ENCODE measurements around the gene CDH18.

CDH18 gene

GRCh38 chr5:19676895-19677294 lies 311.1 kb downstream of the CDH18 start:
- H2AFZ ChIP-seq (ENCODE audit: low read depth, low read length) = no peak overlapping the region
- no peak for ATAC-seq (ENCODE audit: insufficient read depth, low read depth)
- no peak for TF ChIP-seq CTCF (IDR thresholded peaks at IDR 0.05; ENCODE audit: borderline replicate concordance, extremely low read depth, low read length, poor library complexity, severe bottlenecking)

DNA sequence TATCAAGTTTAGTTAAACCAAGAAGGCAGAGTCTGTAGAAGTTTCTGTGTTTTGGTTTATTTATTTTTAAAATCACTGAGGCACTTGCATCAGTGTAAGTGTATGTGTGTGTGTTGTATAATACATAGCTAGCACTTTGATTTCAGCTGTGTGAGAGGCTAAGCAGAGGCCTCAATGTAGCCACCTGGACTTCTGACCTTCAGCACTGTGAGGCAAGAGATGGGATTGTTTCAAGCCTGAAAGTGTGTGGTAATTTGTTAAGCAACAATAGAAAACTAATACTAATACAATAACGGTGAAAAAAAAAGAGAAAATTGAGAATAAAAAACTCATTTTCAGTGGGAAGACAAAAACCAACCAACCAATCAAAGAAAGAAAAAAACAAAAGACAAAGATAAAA lies 327.3 kb downstream of the CDH18 start:
- no peak for ATAC-seq (ENCODE audit: insufficient read depth, low read depth)
- Histone ChIP-seq H3K4me3 (ENCODE audit: low read depth in 1 of 2, low read length in 2 of 2) (no peak overlapping the region), H3K27me3 (ENCODE audit: insufficient read depth, low read length, poor library complexity) (no peaks in the 10 kb centered on the region), H2AFZ (ENCODE audit: low read depth, low read length) (no peak overlapping the region), H3K4me2 (ENCODE audit: insufficient read depth, low read length) (no peak overlapping the region), H3K79me2 (ENCODE audit: insufficient read depth, low read length) (no peaks in the 10 kb centered on the region), H3K36me3 (ENCODE audit: insufficient read depth, low read length) (no peaks in the 10 kb centered on the region), H3K9me3 (ENCODE audit: insufficient read depth, low read length, severe bottlenecking) (no peaks in the 10 kb centered on the region), H3K9ac (ENCODE audit: low read depth, low read length) (no peak overlapping the region), H4K20me1 (ENCODE audit: insufficient read depth, low read length) (no peaks in the 10 kb centered on the region), H3K4me1 (ENCODE audit: insufficient read depth, low read length) (no peaks in the 10 kb centered on the region), H3K27ac (ENCODE audit: low read length) (no peak overlapping the region)
- TF ChIP-seq EZH2 (IDR thresholded peaks at IDR 0.05; ENCODE audit: borderline replicate concordance, low read depth, low read length, severe bottlenecking) (no peak), CTCF (IDR thresholded peaks at IDR 0.05; ENCODE audit: borderline replicate concordance, extremely low read depth, low read length, poor library complexity, severe bottlenecking) (no peak)
- no peak for DNase-seq

More at GRCh38 chr5:19676895-19677294, 311.1 kb downstream of the CDH18 start:
- Histone ChIP-seq H4K20me1 (ENCODE audit: insufficient read depth, low read length) (no peaks in the 10 kb centered on the region), H3K9ac (ENCODE audit: low read depth, low read length) (no peak overlapping the region), H3K79me2 (ENCODE audit: insufficient read depth, low read length) (no peaks in the 10 kb centered on the region), H3K27ac (ENCODE audit: low read length) (no peak overlapping the region), H3K27me3 (ENCODE audit: insufficient read depth, low read length, poor library complexity) (no peaks in the 10 kb centered on the region), H3K4me1 (ENCODE audit: insufficient read depth, low read length) (no peaks in the 10 kb centered on the region), H3K4me2 (ENCODE audit: insufficient read depth, low read length) (no peak overlapping the region), H3K36me3 (ENCODE audit: insufficient read depth, low read length) (no peaks in the 10 kb centered on the region), H3K9me3 (ENCODE audit: insufficient read depth, low read length, severe bottlenecking) (no peaks in the 10 kb centered on the region), H3K4me3 (ENCODE audit: low read depth in 1 of 2, low read length in 2 of 2) (no peak overlapping the region)
- DNase-seq = no peak

DNA sequence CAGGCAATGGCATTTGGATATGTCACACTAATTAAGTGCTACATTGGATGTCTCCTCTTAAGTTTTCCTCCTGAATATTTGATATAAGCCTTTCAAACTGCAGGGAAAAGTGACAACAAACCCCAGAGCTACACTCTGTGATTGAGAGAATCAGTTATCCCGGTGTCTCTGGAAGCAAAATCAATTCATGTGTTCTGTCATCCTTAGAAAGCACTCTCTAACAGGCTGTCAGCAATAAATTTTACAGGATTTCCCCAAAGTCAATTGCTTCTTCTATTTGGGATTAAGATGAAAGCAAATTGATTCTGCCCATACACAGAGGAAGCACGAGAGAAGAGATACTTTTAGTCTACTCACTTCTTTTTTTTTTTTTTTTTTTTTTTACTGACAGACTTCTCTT lies 332.4 kb downstream of the CDH18 start:
- Histone ChIP-seq H3K4me2 (ENCODE audit: insufficient read depth, low read length) (no peak overlapping the region), H3K79me2 (ENCODE audit: insufficient read depth, low read length) (no peaks in the 10 kb centered on the region)
- no peak for DNase-seq

More for the DNA sequence above, 332.4 kb downstream of the CDH18 start:
- Histone ChIP-seq H3K4me3 (ENCODE audit: low read depth in 1 of 2, low read length in 2 of 2) (no peak overlapping the region), H2AFZ (ENCODE audit: low read depth, low read length) (no peak overlapping the region), H3K9ac (ENCODE audit: low read depth, low read length) (no peak overlapping the region), H3K36me3 (ENCODE audit: insufficient read depth, low read length) (no peaks in the 10 kb centered on the region), H3K27me3 (ENCODE audit: insufficient read depth, low read length, poor library complexity) (no peaks in the 10 kb centered on the region), H3K9me3 (ENCODE audit: insufficient read depth, low read length, severe bottlenecking) (no peaks in the 10 kb centered on the region), H3K4me1 (ENCODE audit: insufficient read depth, low read length) (no peaks in the 10 kb centered on the region), H4K20me1 (ENCODE audit: insufficient read depth, low read length) (no peaks in the 10 kb centered on the region), H3K27ac (ENCODE audit: low read length) (no peak overlapping the region)
- no peak for ATAC-seq (ENCODE audit: insufficient read depth, low read depth)
- TF ChIP-seq CTCF (IDR thresholded peaks at IDR 0.05; ENCODE audit: borderline replicate concordance, extremely low read depth, low read length, poor library complexity, severe bottlenecking) = no peak

Measured in DND-41 (cell line).